HG03565 (cell line): ENCODE results near the gene FBXL16.

Experiments
- ATAC-seq: cut with Tn5 transposase; IDR thresholded peaks from one replicate; pipeline ENCODE4 v1.9.1; 2021; ENCODE audit warnings: mild to moderate bottlenecking, moderate library complexity; ENCODE audit not compliant: unreplicated experiment

Gene FBXL16

GRCh38 chr16:666572-666971 is 39.0 kb downstream of the FBXL16 start:
- ATAC-seq = no peak

GRCh38 chr16:662597-662996 is 43.0 kb downstream of the FBXL16 start:
- no peak for ATAC-seq

- no peak for ATAC-seq
Observed at GRCh38 chr16:662095-662494, 43.5 kb downstream of the FBXL16 start.

- ATAC-seq = no peak
Observed at GRCh38 chr16:661184-661821, 44.3 kb downstream of the FBXL16 start.

- ATAC-seq = peak; percentile 45
Observed at GRCh38 chr16:660459-661183, 45.0 kb downstream of the FBXL16 start.

GRCh38 chr16:660132-660458 is 45.5 kb downstream of the FBXL16 start:
- no peak for ATAC-seq

- no peak for ATAC-seq
Observed at GRCh38 chr16:659618-660017, 46.0 kb downstream of the FBXL16 start.

GRCh38 chr16:658679-659571 is 46.7 kb downstream of the FBXL16 start:
- ATAC-seq = no peak

- ATAC-seq = no peak
Observed at GRCh38 chr16:657487-657886, 48.1 kb downstream of the FBXL16 start.

- no peak for ATAC-seq
Observed at GRCh38 chr16:654034-654433, 51.6 kb downstream of the FBXL16 start.

GRCh38 chr16:652454-653305 is 52.9 kb downstream of the FBXL16 start:
- ATAC-seq = no peak

- ATAC-seq = no peak
Observed at GRCh38 chr16:651844-652243, 53.8 kb downstream of the FBXL16 start.

GRCh38 chr16:649631-650030 is 56.0 kb downstream of the FBXL16 start:
- peak; percentile 9 for ATAC-seq

GRCh38 chr16:648781-649589 is 56.6 kb downstream of the FBXL16 start, which contains the start of gene WDR90:
WDR90 (plus strand) TSS chr16:649365; CDS start chr16:649417, 52 bp downstream.
- ATAC-seq = peak; percentile 76

GRCh38 chr16:648071-648780 is 57.4 kb downstream of the FBXL16 start:
- ATAC-seq = no peak

GRCh38 chr16:647173-647902 is 58.3 kb downstream of the FBXL16 start:
- ATAC-seq = no peak

GRCh38 chr16:646679-647172 is 58.9 kb downstream of the FBXL16 start:
- no peak for ATAC-seq
